Right lobe of liver (tissue), 6 donors: ENCODE data around the gene IL1RN. TPM values are rescaled to one million over a fixed set of nuclear protein-coding genes. Genes with fewer than 3 reads are reported as not detected.
A peak's percentile ranks its signal among the peaks of the same experiment; 100 is the strongest.

Experiments
- ATAC-seq, 4 donors: fragments of 200-7000 bp; cut with Tn5 transposase; one replicate each; pipeline ENCODE4 v1.9.1; 2020; ENCODE audit warnings: mild to moderate bottlenecking in 4 of 4, moderate library complexity in 4 of 4
- DNase-seq, 3 donors: peaks; one replicate each; pipeline ENCODE4 v3.0.0-alpha.2; 2020
- H3K27ac ChIP-seq, 3 donors: fragments of 200-600 bp; one replicate each; pipeline ENCODE4 v1.8.0; 2022
- H3K27me3 ChIP-seq, 2 donors: fragments of 200-600 bp; one replicate each; pipeline ENCODE4 v1.8.0; 2022
- H3K36me3 ChIP-seq, 4 donors: fragments of 200-600 bp; sonication (generic) in 1 of 4; one replicate each; pipeline versions ENCODE4 v1.5.1 to v1.8.0; 2017 to 2022; ENCODE audit warnings: control low read depth in 1 of 4
- H3K4me1 ChIP-seq, 4 donors: fragments of 200-600 bp; sonication (generic) in 1 of 4; one replicate each; pipeline versions ENCODE4 v1.5.1 to v1.8.0; 2017 to 2022; ENCODE audit warnings: control low read depth in 1 of 4
- H3K4me3 ChIP-seq, 3 donors: fragments of 200-600 bp; one replicate each; pipeline ENCODE4 v1.8.0; 2022
- H3K9me3 ChIP-seq, 4 donors: fragments of 200-600 bp; sonication (generic) in 1 of 4; one replicate each; pipeline versions ENCODE4 v1.5.1 to v1.8.0; 2017 to 2022; ENCODE audit warnings: control low read depth in 1 of 4
- CTCF ChIP-seq, 4 donors: fragments of 200-600 bp in 3 of 4; fragments of 450-650 bp in 1 of 4; IDR thresholded peaks; one replicate each; pipeline versions ENCODE4 v1.5.1 to v1.8.0; 2016 to 2022; ENCODE audit warnings: antibody characterized with exemption in 4 of 4, mild to moderate bottlenecking in 2 of 4
- POLR2A ChIP-seq: fragments of 450-650 bp; IDR thresholded peaks from one replicate; pipeline ENCODE4 v1.6.1; 2017; ENCODE audit warnings: antibody characterized with exemption, mild to moderate bottlenecking
- WGBS: methylation state at CpG from one replicate; pipeline ENCODE4 v1.1.6; 2018; ENCODE audit warnings: low coverage, low lambda C conversion rate; ENCODE audit not compliant: insufficient coverage; ENCODE audit errors: missing lambda C conversion rate; 5-methylcytosine and 5-hydroxymethylcytosine counted together
- intact Hi-C, 2 donors: fragments of 100-400 bp; cut with DNase I; formaldehyde crosslinking; loops; one replicate each; pipeline versions ENCODE4 v1.11.2 to v1.14.1; 2022
- total RNA-seq, 6 experiments: library from RNA; depleted of rRNA in 2 of 6; stranded (reverse); fragments of >200 nt in 2 of 6; fragmentation: NEBNext Ultra II Directional in 3 of 6; extraction: Animal tissue kit (Norgen Biotek cat#: 25700) in 3 of 6; gene quantifications; one replicate each; pipeline versions ENCODE4 v1.1.0 to v1.2.4, GENCODE V29; 2016 to 2023
- donor health status: DM: no; HTN: yes; CAD: no.
- donor health status: DM: no; HTN: no; CAD: no.
- donor health status: DM: no; HTN: no; CAD: no.
- donor health status: DM: no; HTN: yes; CAD: no.
- donor health status: DM: no; HTN: yes; CAD: no.

The IL1RN gene
- total RNA-seq, 6 experiments from 2014 or later, result 14.5 to 98.1 (median 43.9) TPM

GRCh38 chr2:113124984-113125855 is 2.2 kb upstream of the IL1RN start:
- ATAC-seq, result no peak
- Histone ChIP-seq H3K27ac (peak overlapping the region; percentile 97 to 99 (median 98)), H3K9me3 (no peaks in the 10 kb centered on the region), H3K27me3 (no peaks in the 10 kb centered on the region), H3K36me3 (peaks cover 0 to 10% (median 1%) of the 10 kb centered on the region in 4 donors), H3K4me3 (no peak overlapping the region), H3K4me1 (peaks cover 0 to 38% (median 15%) of the 10 kb centered on the region in 4 donors)
- DNase-seq, result no peak
- 73% methylated on average over 6 of the region's 6 CpGs for WGBS
- intact Hi-C loops, result no loop called here
- no peak for TF ChIP-seq POLR2A
- TF ChIP-seq CTCF (IDR thresholded peaks at IDR 0.05), result no peak

DNA sequence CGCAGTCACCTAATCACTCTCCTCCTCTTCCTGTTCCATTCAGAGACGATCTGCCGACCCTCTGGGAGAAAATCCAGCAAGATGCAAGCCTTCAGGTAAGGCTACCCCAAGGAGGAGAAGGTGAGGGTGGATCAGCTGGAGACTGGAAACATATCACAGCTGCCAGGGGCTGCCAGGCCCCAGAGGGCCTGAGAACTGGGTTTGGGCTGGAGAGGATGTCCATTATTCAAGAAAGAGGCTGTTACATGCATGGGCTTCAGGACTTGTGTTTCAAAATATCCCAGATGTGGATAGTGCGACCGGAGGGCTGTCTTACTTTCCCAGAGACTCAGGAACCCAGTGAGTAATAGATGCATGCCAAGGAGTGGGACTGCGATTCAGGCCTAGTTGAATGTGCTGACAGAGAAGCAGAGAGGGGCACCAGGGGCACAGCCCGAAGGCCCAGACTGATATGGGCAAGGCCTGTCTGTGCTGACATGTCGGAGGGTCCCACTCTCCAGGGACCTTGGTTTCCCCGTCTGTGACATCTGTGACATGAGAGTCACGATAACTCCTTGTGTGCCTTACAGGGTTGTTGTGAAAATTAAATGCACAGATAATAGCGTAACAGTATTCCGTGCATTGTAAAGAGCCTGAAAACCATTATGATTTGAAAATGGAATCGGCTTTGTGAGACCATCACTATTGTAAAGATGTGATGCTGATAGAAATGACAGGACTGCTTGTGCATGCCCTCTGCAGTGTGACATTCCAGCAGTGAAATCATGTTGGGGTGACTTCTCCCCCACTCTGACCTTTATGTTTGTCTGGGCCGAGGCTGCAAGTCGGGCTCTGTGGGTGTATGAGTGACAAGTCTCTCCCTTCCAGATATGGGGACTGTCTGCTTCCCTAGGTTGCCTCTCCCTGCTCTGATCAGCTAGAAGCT is 510 bp downstream of the IL1RN start:
- peak overlapping the region; percentile 63 to 69 (median 65) for H3K4me3 ChIP-seq
- peak overlapping the region; percentile 97 to 99 (median 98) for H3K27ac ChIP-seq
- peak in 3 of 4 donors; percentile 1 to 23 (median 5) for ATAC-seq
- intact Hi-C loops, result no loop called here
- no peaks in the 10 kb centered on the region for H3K9me3 ChIP-seq
- no peaks in the 10 kb centered on the region for H3K27me3 ChIP-seq
- WGBS, result 19% methylated on average over 13 of the region's 15 CpGs
- peaks cover 0 to 34% (median 11%) of the 10 kb centered on the region in 4 donors for H3K36me3 ChIP-seq
- TF ChIP-seq CTCF (IDR thresholded peaks at IDR 0.05) (no peak), POLR2A (peak; percentile 51)
- peaks cover 0 to 27% (median 12%) of the 10 kb centered on the region in 4 donors for H3K4me1 ChIP-seq
- DNase-seq, result peak in 1 of 3 donors; percentile 48

GRCh38 chr2:113129519-113130078 is 2.2 kb downstream of the IL1RN start:
- Histone ChIP-seq H3K4me3 (peak overlapping the region; percentile 63 to 69 (median 65)), H3K4me1 (peaks cover 0 to 19% (median 9%) of the 10 kb centered on the region in 4 donors), H3K27ac (peak overlapping the region in 2 of 3 donors; percentile 98 to 99), H3K27me3 (no peaks in the 10 kb centered on the region), H3K36me3 (peaks cover 0 to 47% (median 18%) of the 10 kb centered on the region in 4 donors), H3K9me3 (no peaks in the 10 kb centered on the region)
- 60% methylated on average over 1 of the region's 2 CpGs for WGBS
- intact Hi-C loops, result loop anchor here (5.0 to 10.0 kb wide), 3 partner anchors 45 to 65 kb away; no protein-coding TSS in a partner anchor
- ATAC-seq (no peak), DNase-seq (peak in 1 of 3 donors; percentile 35)
- no peak for TF ChIP-seq CTCF (IDR thresholded peaks at IDR 0.05)
- TF ChIP-seq POLR2A, result no peak
